ENCODE measurements around the gene KCNJ11. TPM values are rescaled to one million over a fixed set of nuclear protein-coding genes. Genes with fewer than 3 reads are reported as not detected.

KCNJ11 gene
- total RNA-seq, 1 experiment from 2014 or later: 7.5 TPM

GRCh38 chr11:17393472-17393871 lies 5.0 kb upstream of the KCNJ11 start:
- POLR2A ChIA-PET: no interaction called here
- no peak overlapping the region for H2AFZ ChIP-seq (ENCODE audit: low read depth, low read length, poor library complexity, severe bottlenecking)
- H3K4me3 ChIP-seq (replicated peaks in 1 of 2; ENCODE audit: low read depth in 1 of 2, low read length in 2 of 2): no peak overlapping the region
- no peak overlapping the region for H3K9ac ChIP-seq (ENCODE audit: low read length)
- H3K4me1 ChIP-seq (ENCODE audit: control insufficient read depth in 1 of 2, insufficient read depth in 2 of 2, low read length in 2 of 2): peaks cover 0 to 11% of the 10 kb centered on the region in 2 experiments; a peak in 3 of 4 replicates
- H4K20me1 ChIP-seq (ENCODE audit: insufficient read depth): no peaks in the 10 kb centered on the region
- H3K27me3 ChIP-seq (ENCODE audit: insufficient read depth, low read length): no peaks in the 10 kb centered on the region
- RAD21 ChIA-PET (ENCODE audit: low non-redundant PET in 1 of 2, low total read pairs in 2 of 2, uncharacterized antibody in 2 of 2, unreplicated experiment in 2 of 2): no interaction called here
- H3K36me3 ChIP-seq (ENCODE audit: control insufficient read depth in 1 of 2, insufficient read depth in 2 of 2, low read length in 2 of 2): no peaks in the 10 kb centered on the region
- ATAC-seq: no peak
- TF ChIP-seq FOSL1 (IDR thresholded peaks at IDR 0.05; ENCODE audit: low read depth) (no peak), POLR2A (IDR thresholded peaks at IDR 0.05; ENCODE audit: borderline replicate concordance, extremely low read depth, insufficient read depth, insufficient read length) (no peak), SRF (IDR thresholded peaks at IDR 0.05; ENCODE audit: low read depth) (no peak)
- TF ChIP-seq, protein P1, sequence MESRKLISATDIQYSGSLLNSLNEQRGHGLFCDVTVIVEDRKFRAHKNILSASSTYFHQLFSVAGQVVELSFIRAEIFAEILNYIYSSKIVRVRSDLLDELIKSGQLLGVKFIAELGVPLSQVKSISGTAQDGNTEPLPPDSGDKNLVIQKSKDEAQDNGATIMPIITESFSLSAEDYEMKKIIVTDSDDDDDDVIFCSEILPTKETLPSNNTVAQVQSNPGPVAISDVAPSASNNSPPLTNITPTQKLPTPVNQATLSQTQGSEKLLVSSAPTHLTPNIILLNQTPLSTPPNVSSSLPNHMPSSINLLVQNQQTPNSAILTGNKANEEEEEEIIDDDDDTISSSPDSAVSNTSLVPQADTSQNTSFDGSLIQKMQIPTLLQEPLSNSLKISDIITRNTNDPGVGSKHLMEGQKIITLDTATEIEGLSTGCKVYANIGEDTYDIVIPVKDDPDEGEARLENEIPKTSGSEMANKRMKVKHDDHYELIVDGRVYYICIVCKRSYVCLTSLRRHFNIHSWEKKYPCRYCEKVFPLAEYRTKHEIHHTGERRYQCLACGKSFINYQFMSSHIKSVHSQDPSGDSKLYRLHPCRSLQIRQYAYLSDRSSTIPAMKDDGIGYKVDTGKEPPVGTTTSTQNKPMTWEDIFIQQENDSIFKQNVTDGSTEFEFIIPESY (IDR thresholded peaks at IDR 0.05; ENCODE audit: extremely low read depth, insufficient replicate concordance, low read length): no peak
- TF ChIP-seq, protein P2, sequence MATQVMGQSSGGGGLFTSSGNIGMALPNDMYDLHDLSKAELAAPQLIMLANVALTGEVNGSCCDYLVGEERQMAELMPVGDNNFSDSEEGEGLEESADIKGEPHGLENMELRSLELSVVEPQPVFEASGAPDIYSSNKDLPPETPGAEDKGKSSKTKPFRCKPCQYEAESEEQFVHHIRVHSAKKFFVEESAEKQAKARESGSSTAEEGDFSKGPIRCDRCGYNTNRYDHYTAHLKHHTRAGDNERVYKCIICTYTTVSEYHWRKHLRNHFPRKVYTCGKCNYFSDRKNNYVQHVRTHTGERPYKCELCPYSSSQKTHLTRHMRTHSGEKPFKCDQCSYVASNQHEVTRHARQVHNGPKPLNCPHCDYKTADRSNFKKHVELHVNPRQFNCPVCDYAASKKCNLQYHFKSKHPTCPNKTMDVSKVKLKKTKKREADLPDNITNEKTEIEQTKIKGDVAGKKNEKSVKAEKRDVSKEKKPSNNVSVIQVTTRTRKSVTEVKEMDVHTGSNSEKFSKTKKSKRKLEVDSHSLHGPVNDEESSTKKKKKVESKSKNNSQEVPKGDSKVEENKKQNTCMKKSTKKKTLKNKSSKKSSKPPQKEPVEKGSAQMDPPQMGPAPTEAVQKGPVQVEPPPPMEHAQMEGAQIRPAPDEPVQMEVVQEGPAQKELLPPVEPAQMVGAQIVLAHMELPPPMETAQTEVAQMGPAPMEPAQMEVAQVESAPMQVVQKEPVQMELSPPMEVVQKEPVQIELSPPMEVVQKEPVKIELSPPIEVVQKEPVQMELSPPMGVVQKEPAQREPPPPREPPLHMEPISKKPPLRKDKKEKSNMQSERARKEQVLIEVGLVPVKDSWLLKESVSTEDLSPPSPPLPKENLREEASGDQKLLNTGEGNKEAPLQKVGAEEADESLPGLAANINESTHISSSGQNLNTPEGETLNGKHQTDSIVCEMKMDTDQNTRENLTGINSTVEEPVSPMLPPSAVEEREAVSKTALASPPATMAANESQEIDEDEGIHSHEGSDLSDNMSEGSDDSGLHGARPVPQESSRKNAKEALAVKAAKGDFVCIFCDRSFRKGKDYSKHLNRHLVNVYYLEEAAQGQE (IDR thresholded peaks at IDR 0.05; ENCODE audit: low read depth): no peak
- intact Hi-C loops (cut with micrococcal nuclease): no loop called here
- no peak for DNase-seq (ENCODE audit: low read depth, low spot score)
- no peaks in the 10 kb centered on the region for H3K79me2 ChIP-seq (ENCODE audit: insufficient read depth, low read length)
- BruUV-seq (replicated peaks): no TSS peak
- CTCF ChIA-PET: interaction anchor here (1.1 kb wide), 1 partner anchor 135 kb away, joined by 3 read pairs; no protein-coding TSS in a partner anchor
- H3K27ac ChIP-seq (ENCODE audit: low read depth, low read length): no peak overlapping the region
- no peaks in the 10 kb centered on the region for H3K9me2 ChIP-seq (ENCODE audit: insufficient read depth)
- H3K9me3 ChIP-seq (ENCODE audit: control insufficient read depth in 1 of 2, insufficient read depth in 1 of 2, low read depth in 1 of 2, low read length in 2 of 2): no peaks in the 10 kb centered on the region
- H3K4me2 ChIP-seq (ENCODE audit: low read length): no peak overlapping the region

All from HCT116 (cell line).